Fibroblast of lung (primary cell): ENCODE data around the gene KIAA0232. TPM values are rescaled to one million over a fixed set of nuclear protein-coding genes. Genes with fewer than 3 reads are reported as not detected.
"Not testable (repeated sequence)": the region's sequence is repeated elsewhere in the genome, so short reads cannot be mapped to it uniquely, and the experiment has no call there.

Experiments used
- DNase-seq, 2 donors: peaks; one replicate each; pipeline versions ENCODE4 v3.0.0 to v3.0.0-alpha.2; 2010; ENCODE audit warnings: low read depth in 2 of 2
- H2AFZ ChIP-seq: 2 replicates; pipeline ENCODE4 v1.5.1; 2012; ENCODE audit warnings: low read length, control low read depth, inconsistent platforms
- H3K27ac ChIP-seq: 2 replicates; pipeline ENCODE4 v1.5.1; 2011; ENCODE audit warnings: low read length, control low read depth; ENCODE audit not compliant: insufficient read depth
- H3K27me3 ChIP-seq: 2 replicates; pipeline ENCODE4 v1.5.1; 2011; ENCODE audit warnings: mild to moderate bottlenecking, low read length; ENCODE audit not compliant: control insufficient read depth, insufficient read depth
- H3K36me3 ChIP-seq: 2 replicates; pipeline ENCODE4 v1.5.1; 2011; ENCODE audit warnings: low read length; ENCODE audit not compliant: control insufficient read depth, insufficient read depth
- H3K4me1 ChIP-seq: 2 replicates; pipeline ENCODE4 v1.5.1; 2011; ENCODE audit warnings: low read length; ENCODE audit not compliant: control insufficient read depth, insufficient read depth; ENCODE audit errors: extremely low read depth
- H3K4me2 ChIP-seq: 2 replicates; pipeline ENCODE4 v1.5.1; 2011; ENCODE audit warnings: low read length, control low read depth; ENCODE audit not compliant: insufficient read depth; ENCODE audit errors: extremely low read depth
- H3K4me3 ChIP-seq, 4 experiments: fragments of 200-600 bp in 1 of 4; sonication (generic) in 1 of 4; replicated peaks in 1 of 4; 2 replicates each; pipeline ENCODE4 v1.5.1; 2011 to 2016; ENCODE audit warnings: low read length in 4 of 4, low read depth in 3 of 4, mild to moderate bottlenecking in 3 of 4, control low read depth in 2 of 4, inconsistent platforms in 1 of 4, mixed read lengths in 1 of 4; ENCODE audit not compliant: insufficient read depth in 1 of 4; ENCODE audit errors: control extremely low read depth in 1 of 4
- H3K79me2 ChIP-seq: 2 replicates; pipeline ENCODE4 v1.5.1; 2012; ENCODE audit warnings: mild to moderate bottlenecking, low read length, inconsistent platforms; ENCODE audit not compliant: control insufficient read depth, insufficient read depth
- H3K9ac ChIP-seq: 2 replicates; pipeline ENCODE4 v1.5.1; 2011; ENCODE audit warnings: mild to moderate bottlenecking, low read length, control low read depth; ENCODE audit not compliant: insufficient read depth
- H3K9me3 ChIP-seq: 2 replicates; pipeline ENCODE4 v1.5.1; 2012; ENCODE audit warnings: low read depth, low read length; ENCODE audit not compliant: control insufficient read depth, insufficient read depth
- H4K20me1 ChIP-seq: 2 replicates; pipeline ENCODE4 v1.5.1; 2011; ENCODE audit warnings: low read length; ENCODE audit not compliant: control insufficient read depth, insufficient read depth; ENCODE audit errors: extremely low read depth
- EZH2 ChIP-seq: IDR thresholded peaks from 2 replicates; pipeline ENCODE4 v1.5.1; 2012; ENCODE audit warnings: low read length, control low read depth, mild to moderate bottlenecking; ENCODE audit errors: missing control alignments
- polyA plus RNA-seq, 2 donors: library from polyadenylated mRNA; depleted of rRNA in 1 of 2; stranded (reverse) in 1 of 2; unstranded in 1 of 2; fragments of >200 nt; gene quantifications; 2 replicates each; pipeline ENCODE4 v1.2.1, GENCODE V29; 2011 to 2012; ENCODE audit warnings: missing spikeins in 1 of 2
- total RNA-seq: library from RNA; depleted of rRNA; stranded (reverse); fragments of >200 nt; gene quantifications from 2 replicates; pipeline ENCODE4 v1.2.1, GENCODE V29; 2014
- TF ChIP-seq, protein P1 (sequence below), 2 donors: IDR thresholded peaks in 1 of 2; conservative IDR thresholded peaks in 1 of 2; 1 replicate in 1 of 2; 2 replicates in 1 of 2; pipeline ENCODE4 v1.5.1; 2011 to 2012; ENCODE audit warnings: low read length in 2 of 2, control low read depth in 1 of 2, inconsistent platforms in 1 of 2, low read depth in 1 of 2, mild to moderate bottlenecking in 1 of 2

KIAA0232 gene
- total and polyA plus RNA-seq, 2 donors (not counting 1 experiment from before 2014, with no cell fraction given): 18.0 to 18.8 TPM

DNA sequence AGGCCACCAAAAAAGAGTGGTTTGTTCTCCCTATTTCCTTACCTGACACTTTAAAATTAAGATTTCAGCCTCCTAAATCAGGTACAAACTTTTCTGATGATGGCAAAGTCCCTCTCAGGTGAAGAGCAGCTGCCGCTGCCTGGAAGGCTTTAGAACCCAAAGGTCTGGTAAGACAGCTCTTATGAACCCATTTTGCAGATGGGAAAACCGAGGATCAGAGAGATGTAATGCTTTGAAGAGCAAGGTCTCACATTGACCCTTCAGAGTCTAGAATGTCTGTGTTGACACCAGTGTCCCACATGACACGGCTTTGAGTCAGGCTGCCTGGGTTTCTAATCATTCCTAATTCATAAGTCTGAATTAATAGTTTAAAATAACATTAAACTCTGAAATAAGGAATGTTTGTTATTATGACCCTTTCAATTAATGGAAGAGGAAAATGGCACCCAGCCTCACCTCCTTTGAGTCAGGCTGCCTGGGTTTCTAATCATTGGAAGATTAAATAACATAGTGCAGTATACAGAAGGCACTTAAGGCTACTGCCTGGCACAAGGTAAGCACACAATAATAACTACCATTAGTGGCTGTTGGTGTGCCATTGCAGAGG lies 27.9 kb upstream of the KIAA0232 start:
- no peak overlapping the region for H3K4me3 ChIP-seq
- H3K27ac ChIP-seq: no peak overlapping the region
- H3K79me2 ChIP-seq: no peaks in the 10 kb centered on the region
- H2AFZ ChIP-seq: no peak overlapping the region
- no peaks in the 10 kb centered on the region for H3K27me3 ChIP-seq
- H3K4me2 ChIP-seq: no peak overlapping the region
- peaks cover 2% of the 10 kb centered on the region for H3K4me1 ChIP-seq
- H3K9ac ChIP-seq: no peak overlapping the region
- H3K9me3 ChIP-seq: no peaks in the 10 kb centered on the region
- TF ChIP-seq, protein P1, sequence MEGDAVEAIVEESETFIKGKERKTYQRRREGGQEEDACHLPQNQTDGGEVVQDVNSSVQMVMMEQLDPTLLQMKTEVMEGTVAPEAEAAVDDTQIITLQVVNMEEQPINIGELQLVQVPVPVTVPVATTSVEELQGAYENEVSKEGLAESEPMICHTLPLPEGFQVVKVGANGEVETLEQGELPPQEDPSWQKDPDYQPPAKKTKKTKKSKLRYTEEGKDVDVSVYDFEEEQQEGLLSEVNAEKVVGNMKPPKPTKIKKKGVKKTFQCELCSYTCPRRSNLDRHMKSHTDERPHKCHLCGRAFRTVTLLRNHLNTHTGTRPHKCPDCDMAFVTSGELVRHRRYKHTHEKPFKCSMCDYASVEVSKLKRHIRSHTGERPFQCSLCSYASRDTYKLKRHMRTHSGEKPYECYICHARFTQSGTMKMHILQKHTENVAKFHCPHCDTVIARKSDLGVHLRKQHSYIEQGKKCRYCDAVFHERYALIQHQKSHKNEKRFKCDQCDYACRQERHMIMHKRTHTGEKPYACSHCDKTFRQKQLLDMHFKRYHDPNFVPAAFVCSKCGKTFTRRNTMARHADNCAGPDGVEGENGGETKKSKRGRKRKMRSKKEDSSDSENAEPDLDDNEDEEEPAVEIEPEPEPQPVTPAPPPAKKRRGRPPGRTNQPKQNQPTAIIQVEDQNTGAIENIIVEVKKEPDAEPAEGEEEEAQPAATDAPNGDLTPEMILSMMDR (conservative IDR thresholded peaks at IDR 0.05 in 1 of 2, IDR thresholded peaks at IDR 0.05 in 1 of 2; ENCODE audit: low read depth in 1 of 2, low read length in 2 of 2): no peak
- no peak for TF ChIP-seq EZH2
- no peak for DNase-seq
- H4K20me1 ChIP-seq: no peaks in the 10 kb centered on the region
- no peaks in the 10 kb centered on the region for H3K36me3 ChIP-seq

DNA sequence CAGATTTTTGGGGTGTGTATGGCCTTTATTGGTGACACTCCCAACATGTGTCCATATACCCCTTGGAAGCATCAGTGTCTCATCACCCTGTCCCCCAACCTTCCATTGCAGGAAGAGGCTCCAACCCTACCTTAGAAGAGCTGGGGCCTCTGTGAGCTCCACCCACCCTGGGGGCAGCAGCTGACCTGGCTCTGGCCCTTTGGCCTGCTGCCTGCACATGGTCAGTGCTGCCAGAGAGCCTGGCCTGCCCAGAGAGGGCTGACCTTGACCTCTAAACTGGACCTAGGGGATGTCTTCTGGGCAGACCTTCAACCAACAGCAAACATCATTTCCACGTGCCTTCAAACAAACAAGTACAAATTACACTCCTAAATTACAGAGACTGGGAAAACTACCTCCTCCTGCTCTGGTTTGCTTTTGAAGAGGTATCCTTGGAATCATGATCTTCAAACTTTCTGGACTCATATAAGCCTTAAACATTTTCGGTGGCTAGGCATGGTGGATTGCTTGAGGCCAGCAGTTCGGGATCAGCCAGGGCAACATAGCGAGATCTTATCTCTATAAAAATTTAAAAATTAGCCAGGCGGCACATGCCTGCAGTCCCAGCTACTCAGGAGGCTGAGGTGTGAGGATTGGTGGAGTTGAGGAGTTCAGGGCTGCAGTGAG lies 27.3 kb upstream of the KIAA0232 start:
- Histone ChIP-seq H4K20me1 (no peaks in the 10 kb centered on the region), H3K36me3 (no peaks in the 10 kb centered on the region), H3K27me3 (no peaks in the 10 kb centered on the region), H3K9ac (no peak overlapping the region), H3K4me3 (no peak overlapping the region), H3K4me2 (no peak overlapping the region), H3K4me1 (no peaks in the 10 kb centered on the region), H3K9me3 (no peaks in the 10 kb centered on the region), H3K27ac (no peak overlapping the region), H2AFZ (no peak overlapping the region), H3K79me2 (no peaks in the 10 kb centered on the region)
- TF ChIP-seq, protein P1 (conservative IDR thresholded peaks at IDR 0.05 in 1 of 2, IDR thresholded peaks at IDR 0.05 in 1 of 2; ENCODE audit: low read depth in 1 of 2, low read length in 2 of 2): no peak
- no peak for TF ChIP-seq EZH2
- DNase-seq: no peak

DNA sequence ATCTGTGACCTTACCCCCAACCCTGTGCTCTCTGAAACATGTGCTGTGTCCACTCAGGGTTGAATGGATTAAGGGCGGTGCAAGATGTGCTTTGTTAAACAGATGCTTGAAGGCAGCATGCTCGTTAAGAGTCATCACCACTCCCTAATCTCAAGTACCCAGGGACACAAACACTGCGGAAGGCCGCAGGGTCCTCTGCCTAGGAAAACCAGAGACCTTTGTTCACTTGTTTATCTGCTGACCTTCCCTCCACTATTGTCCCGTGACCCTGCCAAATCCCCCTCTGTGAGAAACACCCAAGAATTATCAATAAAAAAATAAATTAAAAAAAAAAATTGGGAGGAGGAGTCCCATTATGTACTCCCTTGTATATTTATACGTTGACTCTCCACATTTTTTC lies 26.2 kb upstream of the KIAA0232 start:
- not testable (repeated sequence) for H3K36me3 ChIP-seq, H3K79me2 ChIP-seq, H3K4me2 ChIP-seq, H3K9ac ChIP-seq, H3K27me3 ChIP-seq, H3K9me3 ChIP-seq, H2AFZ ChIP-seq, H3K4me1 ChIP-seq, H3K27ac ChIP-seq, DNase-seq, H4K20me1 ChIP-seq, H3K4me3 ChIP-seq
